HG03439 (cell line): ENCODE results near the gene SH3GLB2.
A peak's percentile ranks its signal among the peaks of the same experiment; 100 is the strongest.

Source experiments
- ATAC-seq: cut with Tn5 transposase; IDR thresholded peaks from one replicate; pipeline ENCODE4 v1.9.1; 2021; ENCODE audit warnings: mild to moderate bottlenecking, moderate library complexity; ENCODE audit not compliant: unreplicated experiment

SH3GLB2 gene

GRCh38 chr9:129028192-129028966 is at the start of gene SH3GLB2:
Gene SH3GLB2, minus strand, starts transcription at chr9:129028331. Its CDS starts 177 bp downstream, at chr9:129028154.
- ATAC-seq, result peak; percentile 73

- ATAC-seq, result no peak
Measured at GRCh38 chr9:129077236-129077635, 49.1 kb upstream of the SH3GLB2 start.

GRCh38 chr9:129076640-129077037 is 48.5 kb upstream of the SH3GLB2 start:
- ATAC-seq, result no peak

- no peak for ATAC-seq
Measured at GRCh38 chr9:129075996-129076639, 48.0 kb upstream of the SH3GLB2 start.

GRCh38 chr9:129074106-129074505 is 46.0 kb upstream of the SH3GLB2 start:
- ATAC-seq, result no peak

- no peak for ATAC-seq
Measured at GRCh38 chr9:129073404-129073803, 45.3 kb upstream of the SH3GLB2 start.

GRCh38 chr9:129072171-129072570 is 44.0 kb upstream of the SH3GLB2 start:
- no peak for ATAC-seq

- ATAC-seq, result no peak
Measured at GRCh38 chr9:129071526-129072126, 43.5 kb upstream of the SH3GLB2 start.

- ATAC-seq, result no peak
Measured at GRCh38 chr9:129070696-129071525, 42.8 kb upstream of the SH3GLB2 start.

GRCh38 chr9:129069862-129070641 is 41.9 kb upstream of the SH3GLB2 start:
- ATAC-seq, result no peak

GRCh38 chr9:129068990-129069861 is 41.1 kb upstream of the SH3GLB2 start:
- no peak for ATAC-seq

- no peak for ATAC-seq
Measured at GRCh38 chr9:129068110-129068509, 40.0 kb upstream of the SH3GLB2 start.

GRCh38 chr9:129064499-129064908 is 36.4 kb upstream of the SH3GLB2 start:
- no peak for ATAC-seq

GRCh38 chr9:129063061-129063460 is 34.9 kb upstream of the SH3GLB2 start:
- ATAC-seq, result no peak

- no peak for ATAC-seq
Measured at GRCh38 chr9:129060991-129061390, 32.9 kb upstream of the SH3GLB2 start.

GRCh38 chr9:129059796-129060785 is 32.0 kb upstream of the SH3GLB2 start:
- ATAC-seq, result no peak

GRCh38 chr9:129058965-129059795 is 31.0 kb upstream of the SH3GLB2 start:
- ATAC-seq, result no peak
